EH (cell line): ENCODE results near the gene ATL1.
"Not testable (repeated sequence)": the region's sequence is repeated elsewhere in the genome, so short reads cannot be mapped to it uniquely, and the experiment has no call there.

ENCODE experiments used
- DNase-seq: peaks from one replicate; pipeline ENCODE4 v3.0.0-alpha.2; 2015; ENCODE audit warnings: low read depth

The ATL1 gene

GRCh38 chr14:50657753-50658152, 97.8 kb downstream of the ATL1 start:
- no peak for DNase-seq

DNA sequence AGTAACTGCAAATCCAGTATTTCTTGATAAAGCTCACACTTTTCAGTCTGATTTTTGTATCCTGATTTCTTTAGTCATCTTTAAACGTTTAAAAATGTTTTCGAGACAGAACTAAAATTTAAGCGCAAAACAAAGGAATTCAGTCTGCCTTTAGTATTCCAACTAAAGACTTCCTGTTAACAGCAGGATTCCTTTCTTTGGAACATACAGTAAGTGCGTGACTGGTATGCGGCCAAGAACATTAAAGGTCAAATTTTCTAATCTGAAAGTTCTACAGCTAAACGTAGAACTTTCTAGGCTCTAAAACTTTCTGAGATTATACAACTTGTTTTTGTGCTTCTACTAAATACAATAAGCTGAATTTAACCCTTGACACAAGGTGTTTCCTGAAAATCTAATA, 98.3 kb downstream of the ATL1 start:
- peak; percentile 86 for DNase-seq

DNA sequence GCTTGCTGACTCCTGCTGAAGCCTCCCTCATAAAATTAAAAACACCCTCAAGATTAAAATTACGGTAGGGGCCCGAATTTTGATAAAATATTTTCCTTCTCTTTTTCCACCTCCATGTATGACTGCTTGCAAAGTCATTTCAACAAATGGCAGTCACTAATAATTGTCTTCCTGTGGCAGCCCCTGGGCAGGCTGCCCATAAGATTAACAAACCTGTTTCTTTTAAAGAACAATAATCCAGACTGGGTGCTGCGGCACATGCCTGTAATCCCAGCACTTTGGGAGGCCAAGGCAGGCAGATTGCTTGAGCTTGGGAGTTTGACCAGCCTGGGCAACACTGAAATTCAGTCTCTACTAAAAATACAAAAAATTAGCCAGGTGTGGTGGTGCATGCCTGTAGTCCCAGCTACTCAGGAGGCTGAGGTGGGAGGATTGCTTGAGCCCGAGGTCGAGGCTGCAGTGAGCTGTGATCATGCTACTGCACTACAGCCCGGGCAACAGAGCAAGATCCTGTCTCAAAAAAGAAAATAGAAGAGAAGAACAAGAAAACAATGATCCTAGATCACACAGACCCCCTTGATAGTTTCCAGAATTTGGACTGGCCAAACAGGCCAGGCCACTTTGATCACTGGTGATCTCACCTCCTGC, 99.5 kb downstream of the ATL1 start:
- DNase-seq = peak; percentile 7

GRCh38 chr14:50664579-50664978, 104.6 kb downstream of the ATL1 start:
- not testable (repeated sequence) for DNase-seq

DNA sequence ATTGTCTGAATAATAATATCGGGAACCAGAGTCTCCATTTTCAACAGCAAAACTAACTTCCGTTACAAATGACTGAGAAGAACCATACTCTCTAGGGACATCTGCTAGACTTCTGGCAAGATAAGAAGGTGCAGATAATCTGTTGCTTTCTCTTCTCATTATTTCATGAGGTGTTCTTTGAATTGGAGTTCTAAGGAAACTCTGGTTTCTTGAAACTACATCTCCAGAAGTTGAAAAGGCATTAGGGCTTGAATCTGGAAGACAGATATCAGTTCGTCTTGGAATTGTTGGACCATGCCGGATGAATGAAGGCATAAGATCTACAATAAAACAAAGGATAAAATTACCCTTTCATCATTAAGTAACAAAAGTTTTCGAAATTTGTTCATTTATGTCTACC, 105.4 kb downstream of the ATL1 start:
- not testable (repeated sequence) for DNase-seq

DNA sequence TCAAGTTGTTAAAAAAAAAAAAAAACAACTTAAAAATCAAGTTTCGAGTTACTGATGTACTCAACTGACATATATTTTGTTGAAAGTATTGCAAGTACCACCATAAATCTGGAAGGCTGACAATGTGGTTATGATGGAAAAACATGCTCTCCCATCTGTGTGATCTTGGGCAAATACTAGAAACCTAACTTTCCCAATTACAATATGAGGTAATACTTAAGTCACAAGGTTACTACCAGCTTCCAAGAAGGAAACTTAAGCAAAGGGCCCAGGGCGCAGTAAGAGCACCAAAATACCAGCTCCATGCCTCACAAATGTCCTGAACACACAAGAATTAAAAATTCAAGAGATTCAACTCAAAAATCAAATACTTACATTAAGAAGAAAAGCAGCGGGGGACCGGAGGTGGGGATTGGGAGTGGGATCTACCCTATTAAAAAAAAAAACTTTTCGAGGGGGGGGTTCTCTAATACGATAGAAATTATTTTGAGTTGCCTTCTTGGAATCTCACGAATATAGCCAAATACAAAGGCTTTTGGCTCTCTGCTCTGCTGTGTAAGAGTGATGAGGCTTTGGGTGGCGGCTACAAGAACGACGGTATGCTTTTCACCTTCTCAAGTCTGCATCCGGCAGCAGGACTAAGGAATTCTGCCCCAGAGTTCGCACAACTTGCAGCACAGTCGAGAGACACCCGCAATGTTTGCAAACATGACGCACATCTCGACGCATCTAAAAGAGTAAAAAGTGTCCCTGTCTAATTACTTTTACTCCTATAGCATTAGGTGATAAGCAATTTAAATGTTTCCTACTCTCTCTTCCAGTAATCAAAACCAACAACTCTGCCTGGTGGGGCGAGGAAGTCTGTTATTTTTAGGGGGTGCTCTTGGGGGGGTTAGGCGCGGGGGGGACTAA, 107.1 kb downstream of the ATL1 start:
- DNase-seq = peak; percentile 74

GRCh38 chr14:50667684-50667995, 107.7 kb downstream of the ATL1 start:
- DNase-seq = no peak

GRCh38 chr14:50667996-50668825, 108.3 kb downstream of the ATL1 start, which contains the start of gene SAV1:
Gene SAV1, minus strand, starts transcription at chr14:50668306. Its CDS starts 339 bp downstream, at chr14:50667967.
- DNase-seq = peak; percentile 83

DNA sequence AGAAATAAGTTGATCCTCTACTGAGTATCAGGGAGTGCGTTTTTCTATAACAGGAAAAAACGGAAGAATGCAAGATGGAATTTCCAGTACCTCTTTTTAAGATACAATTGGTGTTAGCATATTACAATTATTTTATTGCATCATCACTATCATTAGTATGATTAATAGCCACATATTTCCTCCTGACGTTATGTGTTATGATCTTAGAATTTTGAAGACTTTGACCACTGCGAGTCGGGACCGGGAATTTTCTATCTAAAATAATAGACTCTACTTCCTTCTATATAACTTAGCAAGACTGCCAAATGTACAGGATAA, 108.8 kb downstream of the ATL1 start:
- DNase-seq = no peak

GRCh38 chr14:50669441-50669986, 109.6 kb downstream of the ATL1 start:
- no peak for DNase-seq

DNA sequence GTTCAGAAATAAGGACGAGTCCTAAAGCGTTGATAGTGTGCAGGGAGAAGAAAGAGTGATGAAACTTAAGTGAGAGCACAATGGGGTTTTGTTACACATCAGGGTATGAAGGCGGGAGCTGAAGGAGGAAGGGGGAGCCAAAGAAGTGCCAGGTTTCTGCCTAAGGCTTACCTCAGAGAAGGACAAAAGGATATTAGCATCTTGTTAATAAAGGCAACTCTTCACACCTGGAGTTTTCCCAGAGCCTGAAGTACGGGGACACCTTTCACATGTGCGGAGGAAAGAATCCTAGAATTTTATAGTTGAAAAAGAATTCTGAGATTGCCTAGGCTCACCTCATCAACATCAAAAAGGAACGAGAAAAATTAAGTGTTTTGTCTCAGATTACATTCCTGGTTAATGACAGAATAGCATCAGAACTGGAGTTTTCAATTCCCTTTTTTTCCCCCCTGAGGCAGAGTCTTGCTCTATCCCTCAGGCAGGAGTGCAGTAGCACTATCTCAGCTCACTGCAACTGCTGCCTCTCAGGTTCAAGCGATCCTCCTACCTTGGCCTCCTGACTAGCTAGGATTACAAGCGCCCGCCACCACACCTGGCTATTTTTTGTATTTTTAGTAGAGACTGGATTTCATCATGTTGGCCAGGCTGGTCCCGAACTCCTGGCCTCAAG, 110.4 kb downstream of the ATL1 start:
- peak; percentile 66 for DNase-seq

DNA sequence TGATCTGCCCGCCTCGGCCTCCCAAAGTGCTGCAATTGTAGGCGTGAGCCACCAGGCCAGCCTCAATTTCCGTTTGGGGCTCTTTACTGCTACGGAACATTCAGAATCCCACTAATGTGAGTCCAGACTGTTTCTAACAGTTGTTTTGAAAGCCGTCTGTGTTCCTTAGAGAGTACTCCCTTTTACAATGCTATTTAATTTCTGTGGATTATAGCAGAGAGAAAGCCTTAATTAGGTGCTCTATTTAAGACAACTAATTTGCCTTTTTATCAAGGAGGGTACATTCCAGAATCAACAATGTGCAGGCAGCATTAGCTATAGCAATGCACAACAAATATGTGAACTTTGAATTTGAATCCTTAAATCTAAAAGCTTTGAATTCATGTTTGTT, 110.9 kb downstream of the ATL1 start:
- DNase-seq = no peak

GRCh38 chr14:50675597-50675996, 115.7 kb downstream of the ATL1 start:
- DNase-seq = peak; percentile 80

GRCh38 chr14:50676814-50677516, 117.0 kb downstream of the ATL1 start:
- no peak for DNase-seq

DNA sequence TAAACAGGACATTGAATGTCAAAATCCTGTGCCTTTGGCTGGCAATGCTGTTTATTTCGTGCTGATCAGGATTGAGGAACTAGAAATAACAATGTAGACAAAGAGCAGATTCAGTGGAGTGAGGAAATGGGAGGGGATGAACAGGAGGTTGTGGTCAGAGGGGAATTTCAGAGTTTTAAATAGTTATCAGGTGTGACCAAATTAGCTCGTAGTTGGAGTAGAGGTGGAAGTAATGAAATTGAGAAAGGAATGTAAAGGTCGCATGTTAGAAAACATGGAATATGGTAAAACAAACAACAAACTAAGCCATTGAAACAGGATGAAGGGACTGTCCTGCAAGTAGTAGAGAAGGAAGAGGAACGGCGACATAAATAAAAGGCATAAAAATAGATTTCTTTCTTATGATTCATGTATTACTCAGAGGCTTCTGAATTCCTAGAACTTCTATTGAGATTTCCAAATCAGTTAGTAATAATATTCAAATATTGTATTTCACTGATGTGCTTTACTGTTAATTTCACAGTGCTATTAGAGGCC, 117.7 kb downstream of the ATL1 start:
- DNase-seq = peak; percentile 74

DNA sequence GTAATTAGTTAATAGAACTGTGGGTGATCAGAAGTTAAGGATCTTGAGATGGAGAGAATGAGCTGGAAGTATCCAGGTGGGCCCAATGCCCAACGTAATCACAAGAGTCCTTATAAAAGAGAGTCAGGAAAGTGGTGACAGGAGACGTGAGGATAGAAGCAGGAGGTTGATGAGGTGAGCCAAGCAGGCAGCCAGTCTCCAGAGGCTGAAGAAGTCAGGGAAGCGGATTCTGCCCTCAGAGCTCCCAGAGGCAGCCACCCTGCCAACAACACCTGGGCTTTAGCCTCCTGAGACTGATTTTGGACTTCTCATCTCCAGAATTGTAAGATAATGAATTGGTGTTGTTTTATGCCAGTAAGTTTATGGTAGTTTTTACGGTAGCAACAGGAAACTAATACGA, 118.2 kb downstream of the ATL1 start:
- no peak for DNase-seq

GRCh38 chr14:50679674-50680073, 119.7 kb downstream of the ATL1 start:
- DNase-seq = no peak
